Measurements from ENCODE around the gene DYNLRB1. TPM values are rescaled to one million over a fixed set of nuclear protein-coding genes. Genes with fewer than 3 reads are reported as not detected.
A peak's percentile ranks its signal among the peaks of the same experiment; 100 is the strongest.

Gene DYNLRB1
- total and polyA plus RNA-seq, 4 donors: 15.8 to 66.9 (median 44.8) TPM

GRCh38 chr20:34468951-34469350 is 47.3 kb upstream of the DYNLRB1 start:
- no peak overlapping the region for H3K9ac ChIP-seq (ENCODE audit: low read depth in 1 of 2, low read length in 2 of 2)
- peaks cover 0 to 1% (median 0%) of the 10 kb centered on the region in 4 donors for H3K4me1 ChIP-seq (ENCODE audit: control insufficient read depth in 4 of 4, insufficient read depth in 4 of 4, low read length in 3 of 4)
- H3K27me3 ChIP-seq (ENCODE audit: control insufficient read depth in 4 of 4, insufficient read depth in 4 of 4, low read length in 3 of 4): no peaks in the 10 kb centered on the region
- H3K36me3 ChIP-seq (ENCODE audit: control insufficient read depth in 4 of 4, insufficient read depth in 3 of 4, low read depth in 1 of 4, low read length in 3 of 4): peaks cover 7 to 35% (median 31%) of the 10 kb centered on the region in 4 donors
- 80% methylated on average over 1 of the region's 1 CpG for WGBS
- H3K27ac ChIP-seq (ENCODE audit: low read depth in 1 of 2, low read length in 2 of 2): no peak overlapping the region
- DNase-seq (ENCODE audit: low spot score): no peak
- TF ChIP-seq MAX (IDR thresholded peaks at IDR 0.05) (no peak), GABPA (IDR thresholded peaks at IDR 0.05 in 1 of 2, conservative IDR thresholded peaks at IDR 0.05 in 1 of 2) (no peak)
- no peak overlapping the region for H3K4me3 ChIP-seq (ENCODE audit: low read depth in 1 of 3, low read length in 3 of 3)
- H3K9me3 ChIP-seq (ENCODE audit: control insufficient read depth in 4 of 4, low read length in 3 of 4): no peaks in the 10 kb centered on the region

GRCh38 chr20:34472246-34472925 is 43.8 kb upstream of the DYNLRB1 start:
- 81% methylated on average over 6 of the region's 6 CpGs for WGBS
- no peaks in the 10 kb centered on the region for H3K9me3 ChIP-seq (ENCODE audit: control insufficient read depth in 4 of 4, low read length in 3 of 4)
- no peak overlapping the region for H3K4me3 ChIP-seq (ENCODE audit: low read depth in 1 of 3, low read length in 3 of 3)
- H3K27ac ChIP-seq (ENCODE audit: low read depth in 1 of 2, low read length in 2 of 2): no peak overlapping the region
- no peak for DNase-seq (ENCODE audit: low spot score)
- H3K36me3 ChIP-seq (ENCODE audit: control insufficient read depth in 4 of 4, insufficient read depth in 3 of 4, low read depth in 1 of 4, low read length in 3 of 4): peaks cover 5 to 34% (median 28%) of the 10 kb centered on the region in 4 donors
- H3K4me1 ChIP-seq (ENCODE audit: control insufficient read depth in 4 of 4, insufficient read depth in 4 of 4, low read length in 3 of 4): peaks cover 0 to 8% (median 3%) of the 10 kb centered on the region in 4 donors
- TF ChIP-seq RAD21 (IDR thresholded peaks at IDR 0.05) (no peak), JUND (IDR thresholded peaks at IDR 0.05) (peak in 1 of 2 donors; percentile 21), HNF4G (IDR thresholded peaks at IDR 0.05) (no peak), HNF4A (conservative IDR thresholded peaks at IDR 0.05) (no peak), ZBTB33 (IDR thresholded peaks at IDR 0.05) (no peak), MAX (IDR thresholded peaks at IDR 0.05) (no peak), CTCF (IDR thresholded peaks at IDR 0.05; ENCODE audit: low read depth, low read length, missing input control) (no peak)
- H3K27me3 ChIP-seq (ENCODE audit: control insufficient read depth in 4 of 4, insufficient read depth in 4 of 4, low read length in 3 of 4): no peaks in the 10 kb centered on the region
- H3K9ac ChIP-seq (ENCODE audit: low read depth in 1 of 2, low read length in 2 of 2): no peak overlapping the region

- WGBS: 88% methylated on average over 5 of the region's 5 CpGs
- Histone ChIP-seq H3K36me3 (ENCODE audit: control insufficient read depth in 4 of 4, insufficient read depth in 3 of 4, low read depth in 1 of 4, low read length in 3 of 4) (peaks cover 5 to 40% (median 32%) of the 10 kb centered on the region in 4 donors), H3K9me3 (ENCODE audit: control insufficient read depth in 4 of 4, low read length in 3 of 4) (no peaks in the 10 kb centered on the region), H3K9ac (ENCODE audit: low read depth in 1 of 2, low read length in 2 of 2) (no peak overlapping the region), H3K4me1 (ENCODE audit: control insufficient read depth in 4 of 4, insufficient read depth in 4 of 4, low read length in 3 of 4) (peaks cover 0 to 8% (median 3%) of the 10 kb centered on the region in 4 donors), H3K27ac (ENCODE audit: low read depth in 1 of 2, low read length in 2 of 2) (no peak overlapping the region), H3K27me3 (ENCODE audit: control insufficient read depth in 4 of 4, insufficient read depth in 4 of 4, low read length in 3 of 4) (no peaks in the 10 kb centered on the region), H3K4me3 (ENCODE audit: low read depth in 1 of 3, low read length in 3 of 3) (no peak overlapping the region)
- DNase-seq (ENCODE audit: low spot score): peak; percentile 57
- TF ChIP-seq TAF1 (conservative IDR thresholded peaks at IDR 0.05) (no peak), RAD21 (IDR thresholded peaks at IDR 0.05) (peak; percentile 43 to 59)
Measured at GRCh38 chr20:34473262-34473883, 42.8 kb upstream of the DYNLRB1 start.
